Smooth muscle cell (in vitro differentiated cells): ENCODE measurements around the gene FIBCD1. TPM values are rescaled to one million over a fixed set of nuclear protein-coding genes. Genes with fewer than 3 reads are reported as not detected.

ENCODE experiments used
- DNase-seq: peaks from one replicate; lab custom pipeline; 2025; ENCODE audit not compliant: unreplicated experiment; lab: John Stamatoyannopoulos, UW
- H2AFZ ChIP-seq: fragments of 200-600 bp; sonication (generic); 2 replicates; pipeline ENCODE4 v1.6.0; 2016; ENCODE audit warnings: antibody characterized with exemption, low read depth, mild to moderate bottlenecking
- H3F3A ChIP-seq: fragments of 200-600 bp; sonication (generic); 2 replicates; pipeline ENCODE4 v1.6.0; 2017; ENCODE audit warnings: antibody characterized with exemption, low read depth
- H3K27ac ChIP-seq: fragments of 200-600 bp; sonication (generic); 2 replicates; pipeline ENCODE4 v1.5.1; 2016; ENCODE audit warnings: low read depth, mild to moderate bottlenecking
- H3K27me3 ChIP-seq: fragments of 200-600 bp; sonication (generic); 2 replicates; pipeline ENCODE4 v1.6.1; 2016; ENCODE audit warnings: low read depth, mild to moderate bottlenecking
- H3K36me3 ChIP-seq: fragments of 200-600 bp; sonication (generic); 2 replicates; pipeline ENCODE4 v1.5.1; 2016; ENCODE audit warnings: low read depth
- H3K4me1 ChIP-seq: fragments of 200-600 bp; sonication (generic); 2 replicates; pipeline ENCODE4 v1.5.1; 2016; ENCODE audit warnings: low read depth
- H3K4me2 ChIP-seq: fragments of 200-600 bp; sonication (generic); 2 replicates; pipeline ENCODE4 v1.6.0; 2016; ENCODE audit warnings: mild to moderate bottlenecking
- H3K4me3 ChIP-seq: fragments of 200-600 bp; sonication (generic); 2 replicates; pipeline ENCODE4 v1.5.1; 2016; ENCODE audit warnings: mild to moderate bottlenecking
- H3K79me2 ChIP-seq: fragments of 200-600 bp; sonication (generic); 2 replicates; pipeline ENCODE4 v1.6.0; 2016; ENCODE audit warnings: low read depth, mild to moderate bottlenecking
- H3K9ac ChIP-seq: fragments of 200-600 bp; sonication (generic); 2 replicates; pipeline ENCODE4 v1.6.0; 2016; ENCODE audit warnings: low read depth
- H3K9me3 ChIP-seq: fragments of 200-600 bp; sonication (generic); replicated peaks from 2 replicates; pipeline ENCODE4 v1.5.1; 2016; ENCODE audit warnings: low read depth
- H4K20me1 ChIP-seq: fragments of 200-600 bp; sonication (generic); 2 replicates; pipeline ENCODE4 v1.6.0; 2016; ENCODE audit warnings: low read depth
- WGBS: methylation state at CpG from one replicate; pipeline ENCODE4 v1.1.7; 2016; ENCODE audit warnings: low lambda C conversion rate; 5-methylcytosine and 5-hydroxymethylcytosine counted together
- polyA plus RNA-seq: library from polyadenylated mRNA; unstranded; fragments of >200 nt; fragmentation: Nextera tagmentation; extraction: Ambion mirVana; gene quantifications from 2 replicates; pipeline ENCODE4 v1.2.1, GENCODE V29; 2016
- total RNA-seq: library from RNA; depleted of rRNA; stranded (reverse); fragments of >200 nt; gene quantifications from 2 replicates; pipeline ENCODE4 v1.2.3, GENCODE V29; 2014
- TF ChIP-seq, protein P1 (sequence below): fragments of 200-600 bp; sonication (generic); IDR thresholded peaks from 2 replicates; pipeline ENCODE4 v1.5.1; 2017; ENCODE audit warnings: borderline replicate concordance, mild to moderate bottlenecking, antibody characterized with exemption; ENCODE audit not compliant: insufficient read depth, poor library complexity, severe bottlenecking

The FIBCD1 gene
- total and polyA plus RNA-seq, 2 experiments from 2014 or later: 1.8 to 4.7 TPM

DNA sequence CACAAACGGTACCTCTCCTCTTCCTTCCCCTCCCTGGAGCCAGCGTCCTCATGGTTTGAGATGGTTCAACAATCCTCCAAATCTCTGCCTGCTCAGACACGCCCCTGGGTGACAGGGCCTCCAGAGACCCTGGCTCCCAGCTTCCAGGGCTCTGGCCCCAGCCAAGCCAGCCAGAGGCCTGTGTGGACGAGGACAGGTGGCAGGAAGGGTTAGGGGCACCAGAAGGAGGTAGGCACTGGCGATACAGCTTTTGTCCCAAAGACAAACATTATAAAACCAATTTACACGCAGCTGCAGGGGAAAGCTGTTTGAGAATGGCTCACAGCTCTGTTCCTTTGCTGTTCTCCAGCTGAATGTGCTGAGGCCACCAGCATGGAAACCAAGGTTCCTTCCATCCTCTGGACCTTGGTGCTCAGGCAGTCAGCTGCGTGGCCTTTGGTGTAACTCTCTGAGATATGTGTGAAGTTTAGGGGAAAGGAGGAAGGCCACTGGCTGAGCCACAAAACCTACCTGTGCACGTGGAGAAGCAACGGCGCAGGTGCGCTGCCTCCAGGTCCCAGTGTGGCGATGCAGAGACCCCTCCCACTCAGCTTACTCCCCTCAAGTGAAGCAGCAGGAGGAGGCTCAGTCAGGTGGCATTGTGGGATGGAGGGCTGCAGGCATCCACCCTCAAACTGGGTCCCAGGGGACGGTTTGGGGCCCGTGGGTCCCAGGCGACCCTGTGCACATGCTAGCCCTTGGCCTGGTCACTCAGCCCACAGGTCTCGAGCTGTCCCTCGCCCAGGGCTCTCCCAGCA lies 38.1 kb downstream of the FIBCD1 start:
- H3K9ac ChIP-seq: no peak overlapping the region
- no peak overlapping the region for H2AFZ ChIP-seq
- H3K27me3 ChIP-seq: no peaks in the 10 kb centered on the region
- no peak overlapping the region for H3K4me3 ChIP-seq
- H3K4me2 ChIP-seq: no peak overlapping the region
- H3K36me3 ChIP-seq: no peaks in the 10 kb centered on the region
- H4K20me1 ChIP-seq: peaks cover 3% of the 10 kb centered on the region
- WGBS: 89% methylated on average over 17 of the region's 17 CpGs
- H3K4me1 ChIP-seq: no peaks in the 10 kb centered on the region
- TF ChIP-seq, protein P1, sequence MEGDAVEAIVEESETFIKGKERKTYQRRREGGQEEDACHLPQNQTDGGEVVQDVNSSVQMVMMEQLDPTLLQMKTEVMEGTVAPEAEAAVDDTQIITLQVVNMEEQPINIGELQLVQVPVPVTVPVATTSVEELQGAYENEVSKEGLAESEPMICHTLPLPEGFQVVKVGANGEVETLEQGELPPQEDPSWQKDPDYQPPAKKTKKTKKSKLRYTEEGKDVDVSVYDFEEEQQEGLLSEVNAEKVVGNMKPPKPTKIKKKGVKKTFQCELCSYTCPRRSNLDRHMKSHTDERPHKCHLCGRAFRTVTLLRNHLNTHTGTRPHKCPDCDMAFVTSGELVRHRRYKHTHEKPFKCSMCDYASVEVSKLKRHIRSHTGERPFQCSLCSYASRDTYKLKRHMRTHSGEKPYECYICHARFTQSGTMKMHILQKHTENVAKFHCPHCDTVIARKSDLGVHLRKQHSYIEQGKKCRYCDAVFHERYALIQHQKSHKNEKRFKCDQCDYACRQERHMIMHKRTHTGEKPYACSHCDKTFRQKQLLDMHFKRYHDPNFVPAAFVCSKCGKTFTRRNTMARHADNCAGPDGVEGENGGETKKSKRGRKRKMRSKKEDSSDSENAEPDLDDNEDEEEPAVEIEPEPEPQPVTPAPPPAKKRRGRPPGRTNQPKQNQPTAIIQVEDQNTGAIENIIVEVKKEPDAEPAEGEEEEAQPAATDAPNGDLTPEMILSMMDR: no peak
- H3K79me2 ChIP-seq: no peaks in the 10 kb centered on the region
- DNase-seq: no peak
- H3K27ac ChIP-seq: no peak overlapping the region
- no peaks in the 10 kb centered on the region for H3F3A ChIP-seq
- no peaks in the 10 kb centered on the region for H3K9me3 ChIP-seq

DNA sequence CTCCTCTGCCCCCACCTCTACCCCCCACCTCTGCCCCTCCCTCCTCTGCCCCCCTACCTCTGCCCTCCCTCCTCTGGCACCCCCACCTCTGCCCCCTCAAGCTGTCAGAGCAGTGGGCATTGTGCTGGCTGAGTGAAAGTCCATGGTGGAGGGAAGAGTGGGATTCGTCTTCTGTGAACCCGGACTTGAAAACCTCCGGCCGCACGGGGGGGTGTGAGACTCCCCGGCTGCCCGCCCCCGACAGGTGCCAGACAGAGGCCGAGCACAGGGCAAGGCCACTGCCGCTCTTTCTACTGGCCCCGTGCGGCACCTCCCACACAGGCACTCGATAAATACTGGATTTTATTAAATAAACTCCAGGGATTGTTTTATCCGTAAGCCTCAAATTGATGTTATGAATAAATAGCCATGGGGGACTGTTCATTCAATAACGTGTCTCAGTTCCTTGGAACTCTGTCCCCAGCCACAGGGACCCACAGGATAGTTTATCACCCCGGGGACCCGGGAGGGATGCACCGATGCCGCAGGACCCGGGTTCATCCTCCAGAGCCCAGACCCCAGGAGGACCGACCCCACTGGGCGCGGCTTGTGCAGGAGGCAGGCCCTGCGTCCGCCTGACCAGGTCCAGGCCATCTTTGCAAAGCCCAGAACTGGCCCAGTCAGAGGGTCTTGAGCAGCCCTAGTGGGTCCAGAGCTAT lies 39.8 kb downstream of the FIBCD1 start:
- TF ChIP-seq, protein P1: no peak
- no peak overlapping the region for H3K27ac ChIP-seq
- H3K4me2 ChIP-seq: no peak overlapping the region
- no peak overlapping the region for H3K9ac ChIP-seq
- H3K4me3 ChIP-seq: no peak overlapping the region
- no peaks in the 10 kb centered on the region for H3K36me3 ChIP-seq
- no peaks in the 10 kb centered on the region for H3K9me3 ChIP-seq
- peaks cover 13% of the 10 kb centered on the region for H4K20me1 ChIP-seq
- H2AFZ ChIP-seq: no peak overlapping the region
- no peaks in the 10 kb centered on the region for H3K79me2 ChIP-seq
- WGBS: 94% methylated on average over 18 of the region's 25 CpGs
- no peaks in the 10 kb centered on the region for H3K4me1 ChIP-seq
- H3F3A ChIP-seq: no peaks in the 10 kb centered on the region
- H3K27me3 ChIP-seq: no peaks in the 10 kb centered on the region
- no peak for DNase-seq

DNA sequence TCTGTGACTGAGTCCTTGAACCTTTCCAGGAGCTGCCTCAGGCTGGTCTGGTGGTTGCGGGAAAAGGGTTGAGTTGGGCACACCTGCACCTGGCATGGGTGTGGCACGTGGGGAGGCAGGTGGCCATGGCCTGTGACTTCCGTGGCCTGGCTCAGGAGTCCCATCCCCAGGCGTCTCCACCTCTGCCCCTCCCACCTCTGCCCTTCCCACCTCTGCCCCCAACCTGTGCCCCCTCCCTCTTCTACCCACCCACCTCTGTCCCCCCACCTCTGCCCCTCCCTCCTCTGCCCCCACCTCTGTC lies 40.5 kb downstream of the FIBCD1 start:
- Histone ChIP-seq H4K20me1 (peaks cover 20% of the 10 kb centered on the region), H3K9ac (no peak overlapping the region), H3K79me2 (no peaks in the 10 kb centered on the region), H3K4me3 (no peak overlapping the region), H2AFZ (no peak overlapping the region), H3F3A (no peaks in the 10 kb centered on the region), H3K27me3 (no peaks in the 10 kb centered on the region), H3K4me2 (no peak overlapping the region), H3K4me1 (no peaks in the 10 kb centered on the region), H3K36me3 (no peaks in the 10 kb centered on the region), H3K9me3 (no peaks in the 10 kb centered on the region), H3K27ac (no peak overlapping the region)
- DNase-seq: no peak
- WGBS: 100% methylated on average over 1 of the region's 4 CpGs
- TF ChIP-seq, protein P1: no peak
